ENCODE measurements around the gene CIAO2B. TPM values are rescaled to one million over a fixed set of nuclear protein-coding genes. Genes with fewer than 3 reads are reported as not detected.

The CIAO2B gene
- total and polyA plus RNA-seq, 2 donors (not counting 3 experiments of a cell fraction or from before 2014, with no cell fraction given), result 78.7 to 314 TPM

GRCh38 chr16:66891797-66892196 is 42.4 kb downstream of the CIAO2B start:
- no peaks in the 10 kb centered on the region for H3K9me1 ChIP-seq (replicated peaks; ENCODE audit: control insufficient read depth, extremely low read depth, insufficient read depth, low read length)
- H3K9me3 ChIP-seq (replicated peaks; ENCODE audit: control insufficient read depth, insufficient read depth, low read length), result no peaks in the 10 kb centered on the region
- TF ChIP-seq FOS (IDR thresholded peaks at IDR 0.05; ENCODE audit: borderline replicate concordance, insufficient read depth, low read length), result no peak
- TF ChIP-seq JUN (IDR thresholded peaks at IDR 0.05; ENCODE audit: borderline replicate concordance, insufficient read depth, insufficient read length, low read depth), result no peak
- no peak for TF ChIP-seq POLR2AphosphoS5 (IDR thresholded peaks at IDR 0.05; ENCODE audit: insufficient read depth, low read depth, low read length)
- TF ChIP-seq EZH2 (IDR thresholded peaks at IDR 0.05; ENCODE audit: borderline replicate concordance, low read depth, low read length, severe bottlenecking), result no peak
- no peak for TF ChIP-seq CTCF (IDR thresholded peaks at IDR 0.05; ENCODE audit: extremely low read depth in 1 of 2, insufficient read depth in 1 of 2, low read depth in 1 of 2, low read length in 2 of 2)
- H3K4me1 ChIP-seq (ENCODE audit: control insufficient read depth, extremely low read depth, insufficient read depth, low read length), result no peaks in the 10 kb centered on the region
- no peak overlapping the region for H2AFZ ChIP-seq (ENCODE audit: low read depth, low read length)
- ChIA-PET CTCF (interaction anchor here (1.1 to 5.2 kb wide), 5 partner anchors 11 to 508 kb away, joined by 3 to 72 read pairs (median 6); partner anchors contain the start of genes PDP2 and RRAD), POLR2A (no interaction called here)
- H3K4me3 ChIP-seq (replicated peaks in 1 of 3; ENCODE audit: insufficient read depth in 1 of 3, low read depth in 1 of 3, low read length in 3 of 3), result no peak overlapping the region
- no peaks in the 10 kb centered on the region for H3K79me2 ChIP-seq (ENCODE audit: control insufficient read depth, insufficient read depth, low read length)
- no peak for FAIRE-seq
- DNase-seq (ENCODE audit: low read depth, low spot score), result no peak
- H3K27me3 ChIP-seq (ENCODE audit: control insufficient read depth in 2 of 2, insufficient read depth in 2 of 2, low read length in 2 of 2), result no peaks in the 10 kb centered on the region
- dilution Hi-C loops (cut with MboI; ENCODE audit: extremely low pct_ligation_motif_present, low sequenced_read_pairs), result no loop called here
- H3K4me2 ChIP-seq (ENCODE audit: insufficient read depth, low read length), result no peak overlapping the region
- intact Hi-C loops (cut with micrococcal nuclease), result loop anchor here (10.0 kb wide), 1 partner anchor 1963 kb away; no protein-coding TSS in a partner anchor
- peaks cover under 1% of the 10 kb centered on the region for H4K20me1 ChIP-seq (replicated peaks; ENCODE audit: control insufficient read depth, extremely low read depth, insufficient read depth, low read length)
- BruUV-seq (replicated peaks), result no TSS peak
- no peak overlapping the region for H3K9ac ChIP-seq (replicated peaks; ENCODE audit: extremely low read depth, insufficient read depth, low read length)
- H3K27ac ChIP-seq (ENCODE audit: insufficient read depth, low read depth, low read length), result no peak overlapping the region
- H3K36me3 ChIP-seq (ENCODE audit: control insufficient read depth in 2 of 2, extremely low read depth in 1 of 2, insufficient read depth in 2 of 2, low read length in 2 of 2), result no peaks in the 10 kb centered on the region

GRCh38 chr16:66891360-66891759 is 42.8 kb downstream of the CIAO2B start:
- no peaks in the 10 kb centered on the region for H3K36me3 ChIP-seq (ENCODE audit: control insufficient read depth in 2 of 2, extremely low read depth in 1 of 2, insufficient read depth in 2 of 2, low read length in 2 of 2)
- BruUV-seq (replicated peaks), result no TSS peak
- ChIA-PET CTCF (interaction anchor here (0.8 to 1.8 kb wide), 6 partner anchors 10 to 245 kb away, joined by 3 to 12 read pairs (median 4); partner anchors contain the start of genes CDH16 and PDP2), POLR2A (no interaction called here)
- no peaks in the 10 kb centered on the region for H3K9me1 ChIP-seq (replicated peaks; ENCODE audit: control insufficient read depth, extremely low read depth, insufficient read depth, low read length)
- H3K27ac ChIP-seq (ENCODE audit: insufficient read depth, low read depth, low read length), result no peak overlapping the region
- H3K9ac ChIP-seq (replicated peaks; ENCODE audit: extremely low read depth, insufficient read depth, low read length), result no peak overlapping the region
- no peak for FAIRE-seq
- dilution Hi-C loops (cut with MboI; ENCODE audit: extremely low pct_ligation_motif_present, low sequenced_read_pairs), result no loop called here
- no peaks in the 10 kb centered on the region for H3K27me3 ChIP-seq (ENCODE audit: control insufficient read depth in 2 of 2, insufficient read depth in 2 of 2, low read length in 2 of 2)
- H4K20me1 ChIP-seq (replicated peaks; ENCODE audit: control insufficient read depth, extremely low read depth, insufficient read depth, low read length), result peaks cover 4% of the 10 kb centered on the region
- intact Hi-C loops (cut with micrococcal nuclease), result loop anchor here (10.0 kb wide), 1 partner anchor 1963 kb away; no protein-coding TSS in a partner anchor
- no peaks in the 10 kb centered on the region for H3K79me2 ChIP-seq (ENCODE audit: control insufficient read depth, insufficient read depth, low read length)
- DNase-seq (ENCODE audit: low read depth, low spot score), result no peak
- H3K4me1 ChIP-seq (ENCODE audit: control insufficient read depth, extremely low read depth, insufficient read depth, low read length), result no peaks in the 10 kb centered on the region
- H3K4me2 ChIP-seq (ENCODE audit: insufficient read depth, low read length), result no peak overlapping the region
- H3K4me3 ChIP-seq (replicated peaks in 1 of 3; ENCODE audit: insufficient read depth in 1 of 3, low read depth in 1 of 3, low read length in 3 of 3), result no peak overlapping the region
- H3K9me3 ChIP-seq (replicated peaks; ENCODE audit: control insufficient read depth, insufficient read depth, low read length), result no peaks in the 10 kb centered on the region
- no peak overlapping the region for H2AFZ ChIP-seq (ENCODE audit: low read depth, low read length)
- TF ChIP-seq POLR2AphosphoS5 (IDR thresholded peaks at IDR 0.05; ENCODE audit: insufficient read depth, low read depth, low read length) (no peak), CTCF (IDR thresholded peaks at IDR 0.05; ENCODE audit: extremely low read depth in 1 of 2, insufficient read depth in 1 of 2, low read depth in 1 of 2, low read length in 2 of 2) (no peak), EZH2 (IDR thresholded peaks at IDR 0.05; ENCODE audit: borderline replicate concordance, low read depth, low read length, severe bottlenecking) (no peak), POLR2A (IDR thresholded peaks at IDR 0.05; ENCODE audit: low read depth, low read length) (no peak), FOS (IDR thresholded peaks at IDR 0.05; ENCODE audit: borderline replicate concordance, insufficient read depth, low read length) (no peak), MAX (IDR thresholded peaks at IDR 0.05; ENCODE audit: insufficient read depth, insufficient read length) (no peak), MYC (IDR thresholded peaks at IDR 0.05; ENCODE audit: low read depth, low read length) (no peak), GATA2 (IDR thresholded peaks at IDR 0.05; ENCODE audit: insufficient read depth, insufficient read length, low read depth, low read length) (no peak), JUN (IDR thresholded peaks at IDR 0.05; ENCODE audit: borderline replicate concordance, insufficient read depth, insufficient read length, low read depth) (no peak)
